HG03342 (cell line): ENCODE results near the gene EHD1.

Experiments
- ATAC-seq: cut with Tn5 transposase; IDR thresholded peaks from one replicate; pipeline ENCODE4 v1.9.1; 2021; ENCODE audit warnings: mild to moderate bottlenecking, moderate library complexity; ENCODE audit not compliant: unreplicated experiment

The EHD1 gene

GRCh38 chr11:64891880-64892279 lies 13.5 kb upstream of the EHD1 start:
- ATAC-seq = no peak

GRCh38 chr11:64891215-64891848 lies 12.9 kb upstream of the EHD1 start:
- no peak for ATAC-seq

- no peak for ATAC-seq
Observed at GRCh38 chr11:64890522-64890939, 12.1 kb upstream of the EHD1 start.

GRCh38 chr11:64888729-64889511 lies 10.5 kb upstream of the EHD1 start:
- ATAC-seq = no peak

GRCh38 chr11:64888406-64888728 lies 9.9 kb upstream of the EHD1 start:
- no peak for ATAC-seq

GRCh38 chr11:64887757-64888405 lies 9.5 kb upstream of the EHD1 start:
- peak; percentile 75 for ATAC-seq

- ATAC-seq = no peak
Observed at GRCh38 chr11:64887234-64887756, 8.9 kb upstream of the EHD1 start.

GRCh38 chr11:64885367-64886286 lies 7.2 kb upstream of the EHD1 start:
- ATAC-seq = no peak

- ATAC-seq = no peak
Observed at GRCh38 chr11:64884019-64884418, 5.6 kb upstream of the EHD1 start.

- no peak for ATAC-seq
Observed at GRCh38 chr11:64883575-64883974, 5.2 kb upstream of the EHD1 start.

GRCh38 chr11:64882243-64882642 lies 3.8 kb upstream of the EHD1 start:
- no peak for ATAC-seq

GRCh38 chr11:64881476-64881875 lies 3.1 kb upstream of the EHD1 start:
- no peak for ATAC-seq

- ATAC-seq = no peak
Observed at GRCh38 chr11:64880240-64881001, 2.0 kb upstream of the EHD1 start.

GRCh38 chr11:64879244-64879900 lies 951 bp upstream of the EHD1 start:
- no peak for ATAC-seq

GRCh38 chr11:64878223-64878493 lies 263 bp downstream of the EHD1 start:
- ATAC-seq = peak; percentile 4

GRCh38 chr11:64877390-64878222 lies 815 bp downstream of the EHD1 start:
- ATAC-seq = no peak

GRCh38 chr11:64876835-64877341 lies 1.5 kb downstream of the EHD1 start:
- ATAC-seq = no peak

- ATAC-seq = no peak
Observed at GRCh38 chr11:64876229-64876750, 2.1 kb downstream of the EHD1 start.
